GM18499 (cell line): ENCODE measurements around the gene SCAF8.

ENCODE experiments used
- ATAC-seq: cut with Tn5 transposase; IDR thresholded peaks from one replicate; pipeline ENCODE4 v1.9.1; 2021; ENCODE audit warnings: moderate number of reproducible peaks; ENCODE audit not compliant: insufficient read depth, unreplicated experiment

The SCAF8 gene

GRCh38 chr6:154824076-154824475, 90.9 kb downstream of the SCAF8 start:
- ATAC-seq: no peak

GRCh38 chr6:154829970-154830369, 96.8 kb downstream of the SCAF8 start:
- ATAC-seq: no peak

GRCh38 chr6:154830771-154831170, 97.6 kb downstream of the SCAF8 start:
- no peak for ATAC-seq

GRCh38 chr6:154835307-154835706, 102.1 kb downstream of the SCAF8 start:
- no peak for ATAC-seq

- no peak for ATAC-seq
Measured at GRCh38 chr6:154839546-154839945, 106.3 kb downstream of the SCAF8 start.

- no peak for ATAC-seq
Measured at GRCh38 chr6:154840363-154840762, 107.1 kb downstream of the SCAF8 start.

- ATAC-seq: no peak
Measured at GRCh38 chr6:154841109-154841508, 107.9 kb downstream of the SCAF8 start.

GRCh38 chr6:154842833-154843232, 109.6 kb downstream of the SCAF8 start:
- ATAC-seq: no peak

GRCh38 chr6:154847318-154847717, 114.1 kb downstream of the SCAF8 start:
- ATAC-seq: no peak

GRCh38 chr6:154848580-154848979, 115.4 kb downstream of the SCAF8 start:
- no peak for ATAC-seq

- ATAC-seq: no peak
Measured at GRCh38 chr6:154849475-154849874, 116.3 kb downstream of the SCAF8 start.

GRCh38 chr6:154852687-154853086, 119.5 kb downstream of the SCAF8 start:
- ATAC-seq: no peak

- no peak for ATAC-seq
Measured at GRCh38 chr6:154857529-154857928, 124.3 kb downstream of the SCAF8 start.

- ATAC-seq: no peak
Measured at GRCh38 chr6:154861825-154862224, 128.6 kb downstream of the SCAF8 start.

- ATAC-seq: no peak
Measured at GRCh38 chr6:154862536-154862935, 129.3 kb downstream of the SCAF8 start.

- no peak for ATAC-seq
Measured at GRCh38 chr6:154864066-154864430, 130.8 kb downstream of the SCAF8 start.

GRCh38 chr6:154865291-154865690, 132.1 kb downstream of the SCAF8 start:
- ATAC-seq: no peak

GRCh38 chr6:154868143-154868594, 135.0 kb downstream of the SCAF8 start:
- ATAC-seq: no peak

- ATAC-seq: no peak
Measured at GRCh38 chr6:154872542-154873114, 139.4 kb downstream of the SCAF8 start.

GRCh38 chr6:154873546-154873945, 140.3 kb downstream of the SCAF8 start:
- ATAC-seq: no peak

- no peak for ATAC-seq
Measured at GRCh38 chr6:154874773-154875592, 141.8 kb downstream of the SCAF8 start.
